Suppressor macrophage treated with lipopolysaccharide for 4 hours (primary cell): Measurements from ENCODE around the gene POLDIP3.
"Not testable (repeated sequence)": the region's sequence is repeated elsewhere in the genome, so short reads cannot be mapped to it uniquely, and the experiment has no call there.

ENCODE experiments used
- DNase-seq: peaks from one replicate; pipeline ENCODE4 v3.0.0-alpha.2; 2020

Gene POLDIP3

GRCh38 chr22:42619261-42620063, 4.8 kb upstream of the POLDIP3 start:
- no peak for DNase-seq

GRCh38 chr22:42617155-42617983, 2.7 kb upstream of the POLDIP3 start:
- DNase-seq, result no peak

DNA sequence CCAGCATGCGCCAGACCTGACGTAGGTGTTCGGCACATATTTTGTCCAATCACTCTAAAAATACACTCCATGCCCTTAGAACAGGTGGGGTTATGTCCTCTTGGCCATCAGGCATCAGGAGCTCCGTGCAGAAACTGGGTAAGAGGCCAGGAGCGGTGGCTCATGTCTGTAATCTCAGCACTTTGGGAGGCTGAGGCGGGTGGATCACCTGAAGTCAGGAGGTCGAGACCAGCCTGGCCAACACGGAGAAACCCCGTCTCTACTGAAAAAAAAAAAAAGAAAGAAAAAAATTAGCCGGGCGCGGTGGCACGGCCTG, 1.1 kb upstream of the POLDIP3 start:
- DNase-seq, result not testable (repeated sequence)

- DNase-seq, result peak; percentile 98
Observed at GRCh38 chr22:42615092-42615859, 593 bp upstream of the POLDIP3 start.

DNA sequence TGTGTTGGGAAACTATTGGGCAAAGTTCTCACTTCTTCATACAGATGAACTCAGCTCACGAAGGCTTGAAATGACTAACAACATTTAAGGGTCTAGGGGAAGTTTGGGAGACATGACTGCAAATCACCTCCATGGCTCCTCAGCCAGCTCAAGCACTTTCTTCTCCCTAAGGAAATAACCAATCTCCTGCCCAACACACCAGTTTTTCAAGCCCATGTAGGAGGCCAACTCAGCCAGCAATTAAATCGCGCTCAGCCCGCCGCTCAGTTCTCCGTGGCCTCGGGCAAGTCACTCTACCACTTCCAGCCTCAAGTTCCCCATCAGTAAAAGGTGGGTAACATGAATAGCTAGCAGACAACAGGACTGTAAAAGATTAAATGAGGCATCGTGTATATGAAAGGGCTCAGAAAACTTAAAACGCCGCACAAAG, 796 bp downstream of the POLDIP3 start:
- peak; percentile 87 for DNase-seq

DNA sequence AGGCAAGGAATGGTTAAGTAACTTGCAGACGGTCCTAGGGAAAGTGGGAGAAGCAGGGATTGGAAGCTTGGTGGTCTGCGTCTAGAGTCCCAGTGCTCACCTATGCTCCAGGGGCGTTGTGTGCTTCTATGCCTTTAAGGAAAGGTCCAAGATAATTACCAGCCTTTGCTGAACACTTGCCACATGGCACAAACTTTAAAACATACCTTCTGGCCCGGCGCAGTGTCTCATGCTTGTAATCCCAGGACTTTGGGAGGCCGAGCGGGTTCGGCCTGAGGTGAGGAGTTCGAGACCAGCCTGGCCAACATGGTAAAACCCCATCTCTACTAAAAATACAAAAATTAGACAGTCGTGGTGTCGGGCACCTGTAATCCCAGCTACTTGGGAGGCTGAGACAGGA, 2.3 kb downstream of the POLDIP3 start:
- no peak for DNase-seq

- DNase-seq, result peak; percentile 22
Observed at GRCh38 chr22:42611051-42611450, 3.6 kb downstream of the POLDIP3 start.

DNA sequence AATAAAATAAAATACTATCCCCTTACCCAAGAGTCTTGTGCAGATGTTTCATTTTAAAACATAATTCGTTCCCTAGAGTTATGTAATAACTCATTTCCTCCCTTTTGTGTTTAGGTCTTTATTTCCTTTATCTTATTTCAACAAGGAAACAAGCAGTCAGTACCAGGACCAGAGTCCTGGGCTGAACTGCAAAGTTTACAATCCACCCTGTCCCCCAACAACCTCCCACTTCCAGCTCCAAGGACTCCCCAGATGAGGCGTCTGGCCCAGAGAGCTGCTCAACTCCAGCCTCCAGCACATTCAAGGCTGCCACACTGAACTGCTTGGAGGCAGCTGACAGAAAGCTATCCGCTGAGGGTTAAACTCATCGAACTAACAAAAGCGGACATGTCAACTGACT, 4.5 kb downstream of the POLDIP3 start:
- DNase-seq, result no peak

- no peak for DNase-seq
Observed at GRCh38 chr22:42608823-42609361, 5.8 kb downstream of the POLDIP3 start.

- no peak for DNase-seq
Observed at GRCh38 chr22:42608136-42608822, 6.4 kb downstream of the POLDIP3 start.

DNA sequence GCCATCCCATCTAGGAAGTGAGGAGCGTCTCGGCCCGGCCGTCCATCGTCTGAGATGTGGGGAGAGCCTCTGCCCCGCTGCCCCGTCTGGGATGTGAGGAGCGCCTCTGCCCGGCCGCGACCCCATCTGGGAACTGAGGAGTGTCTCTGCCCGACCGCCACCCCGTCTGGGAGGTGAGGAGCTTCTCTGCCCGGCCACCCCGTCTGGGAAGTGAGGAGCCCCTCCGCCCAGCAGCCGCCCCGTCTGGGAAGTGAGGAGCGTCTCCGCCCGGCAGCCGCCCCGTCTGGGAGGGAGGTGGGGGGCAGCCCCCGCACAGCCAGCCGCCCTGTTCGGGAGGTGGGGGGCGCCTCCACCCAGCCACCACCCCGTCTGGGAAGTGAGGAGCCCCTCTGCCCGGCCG, 7.0 kb downstream of the POLDIP3 start:
- DNase-seq, result not testable (repeated sequence)

DNA sequence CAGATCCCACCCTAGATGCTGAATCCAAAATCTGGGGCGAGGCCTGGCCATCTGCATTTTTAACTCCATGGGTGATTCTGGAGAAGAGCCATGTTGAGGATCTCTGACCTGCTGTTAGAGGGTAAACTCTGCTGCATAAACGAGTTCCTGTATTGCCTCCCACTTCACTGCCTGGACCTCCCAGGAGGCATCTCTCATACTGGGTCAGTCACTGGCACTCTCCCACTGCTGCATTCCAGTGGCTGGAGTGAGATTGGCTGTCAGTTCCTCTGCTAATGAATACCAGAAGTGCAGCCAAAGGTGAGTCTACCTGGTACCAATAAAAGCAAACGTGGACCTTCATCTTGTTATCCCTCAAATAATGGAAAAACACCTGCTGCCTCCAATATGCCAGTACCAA, 10.3 kb downstream of the POLDIP3 start:
- no peak for DNase-seq

GRCh38 chr22:42603427-42603826, 11.3 kb downstream of the POLDIP3 start:
- no peak for DNase-seq

- DNase-seq, result no peak
Observed at GRCh38 chr22:42602470-42602869, 12.2 kb downstream of the POLDIP3 start.

DNA sequence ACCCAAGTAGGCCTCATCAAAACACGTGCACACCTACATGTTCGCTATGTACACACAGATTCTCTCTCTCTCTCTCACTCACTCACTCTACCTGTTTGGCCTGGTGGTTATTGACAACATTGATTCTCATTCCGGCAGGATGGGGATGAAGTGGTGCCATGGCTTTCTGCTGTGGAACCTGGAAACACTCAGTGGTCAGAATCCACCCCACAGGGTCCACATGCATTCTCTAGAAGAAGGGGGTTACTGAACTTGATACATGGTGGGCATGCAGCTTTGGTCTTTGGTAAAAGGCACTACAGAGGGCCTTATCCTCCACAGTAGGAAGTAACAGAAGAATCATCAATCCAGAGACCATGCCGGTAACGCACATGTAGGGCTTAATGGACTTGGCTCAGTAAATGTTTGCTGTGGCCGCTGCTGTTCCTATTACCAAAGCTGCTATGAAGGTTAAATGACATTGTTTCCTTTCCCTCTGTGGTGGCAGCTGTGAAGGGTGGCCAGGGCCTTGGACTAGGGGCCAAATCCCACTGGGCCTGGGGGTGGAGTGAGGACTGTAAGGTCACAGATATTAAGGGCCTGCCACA, 12.7 kb downstream of the POLDIP3 start:
- DNase-seq, result no peak

DNA sequence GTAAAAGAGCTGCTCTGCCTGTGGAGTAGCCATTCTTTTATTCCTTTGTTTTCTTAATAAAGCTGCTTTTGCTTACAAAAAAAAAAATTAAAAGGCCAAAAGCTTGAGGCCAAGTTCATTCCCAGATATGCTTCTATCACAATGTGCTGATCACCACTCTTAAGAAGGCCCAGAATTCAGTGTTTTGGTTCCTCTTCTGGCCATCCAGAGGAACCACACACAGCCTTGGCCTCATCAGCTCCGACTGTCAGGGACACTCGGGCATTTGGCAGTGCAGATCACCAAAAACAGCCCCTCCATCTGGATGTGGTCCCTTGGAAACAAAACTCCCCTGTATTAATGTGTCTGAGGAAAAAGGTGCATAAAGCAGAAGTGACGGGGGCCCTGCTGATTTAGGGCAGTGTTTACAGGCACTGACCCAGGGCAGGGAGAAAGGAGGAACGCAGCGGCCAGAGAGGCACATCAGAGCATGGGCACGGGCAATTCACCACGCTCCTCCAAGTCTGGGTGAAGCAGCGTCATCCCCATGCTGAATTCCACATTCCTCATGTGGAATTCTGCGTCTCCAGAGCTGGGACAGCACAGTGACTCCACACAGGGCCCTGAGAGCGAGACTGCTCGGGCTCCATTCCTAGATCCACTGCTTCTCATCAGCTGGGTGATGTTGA, 17.7 kb downstream of the POLDIP3 start:
- DNase-seq, result no peak

DNA sequence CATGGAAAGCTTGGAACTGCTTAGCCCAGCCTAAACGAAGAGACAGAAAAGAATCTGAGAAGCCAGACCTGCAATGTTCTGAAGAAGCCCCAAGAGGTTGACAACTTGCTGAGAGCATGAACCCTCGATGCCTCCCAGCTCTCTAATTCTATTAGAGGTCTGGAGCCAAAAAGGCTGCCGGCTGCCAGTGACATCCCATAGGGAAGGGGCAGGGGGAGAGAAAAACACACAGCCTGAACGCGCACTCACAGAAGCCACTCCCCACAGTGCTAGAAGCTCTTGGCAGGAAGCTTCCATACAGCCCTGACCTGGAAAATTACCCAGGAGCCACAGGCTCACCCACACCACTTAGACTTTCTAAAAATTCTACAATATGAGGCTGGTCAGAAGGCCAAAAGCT, 18.3 kb downstream of the POLDIP3 start:
- no peak for DNase-seq

DNA sequence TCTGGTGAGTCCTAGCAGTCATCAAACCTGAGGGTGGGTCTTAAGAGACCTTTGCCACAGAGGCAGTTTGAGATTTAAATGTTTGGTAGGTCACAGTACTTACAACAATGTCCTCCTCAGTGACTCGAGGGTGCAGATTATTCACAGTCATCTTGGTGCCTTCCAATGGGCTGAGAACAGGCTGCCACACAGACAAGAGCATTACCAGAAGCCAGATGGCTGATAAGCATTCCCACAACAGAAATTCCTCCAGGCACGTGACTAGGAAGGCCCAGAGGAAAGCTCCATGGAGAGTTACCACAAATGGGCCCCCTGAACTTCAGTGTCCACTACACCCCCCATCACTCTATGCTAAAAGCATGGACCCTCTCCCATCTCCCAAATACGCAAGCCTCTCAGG, 19.2 kb downstream of the POLDIP3 start:
- no peak for DNase-seq

DNA sequence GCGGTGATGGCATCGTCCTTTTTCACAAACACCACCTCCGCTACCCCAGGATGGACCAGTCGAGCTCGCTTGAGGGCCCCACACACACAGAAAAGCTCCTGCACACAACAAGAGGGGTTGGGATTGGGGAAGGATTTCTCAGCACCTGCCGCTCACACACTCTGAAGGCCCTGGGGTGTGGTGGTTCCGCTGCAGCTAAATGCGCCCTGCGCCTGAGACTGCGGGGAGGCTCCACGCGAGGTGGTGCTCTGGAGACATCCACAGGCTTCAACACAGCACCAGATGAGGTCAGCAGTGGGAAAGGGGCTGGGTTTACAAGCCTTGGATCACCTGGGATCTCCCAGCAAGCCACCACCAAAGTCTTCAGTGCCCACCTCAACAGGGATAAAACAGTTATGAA, 22.7 kb downstream of the POLDIP3 start:
- DNase-seq, result no peak

DNA sequence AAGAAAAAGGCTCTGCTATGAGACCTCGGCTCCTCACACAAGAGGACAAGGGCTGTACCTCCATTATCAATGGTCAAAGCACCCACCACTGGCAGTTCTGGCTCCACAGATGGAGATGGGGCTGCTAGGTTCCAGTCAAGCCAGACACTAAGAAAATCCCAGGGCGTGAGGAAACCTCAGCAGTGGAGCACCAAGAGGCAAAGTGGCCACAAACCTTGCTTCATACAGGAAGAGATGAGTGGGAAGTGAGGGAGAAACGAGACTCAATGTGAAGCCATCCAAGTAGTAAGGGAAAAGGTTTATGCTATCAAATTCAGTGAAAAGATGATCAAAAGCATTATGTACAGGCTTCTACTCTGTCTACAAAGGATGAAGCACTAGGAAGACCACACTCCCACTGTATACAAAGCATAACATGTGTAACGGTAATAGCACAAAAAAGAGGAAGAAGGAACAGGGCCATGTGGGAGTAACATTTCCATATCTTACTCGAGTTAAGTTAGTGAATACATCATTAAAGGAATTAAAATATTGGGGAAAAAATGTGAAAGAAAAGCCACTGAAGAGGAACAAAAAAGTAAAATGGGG, 27.0 kb downstream of the POLDIP3 start:
- peak; percentile 82 for DNase-seq

GRCh38 chr22:42586381-42586780, 28.3 kb downstream of the POLDIP3 start:
- DNase-seq, result peak; percentile 61
